ENCODE results near the gene VSX2.

The VSX2 gene

GRCh38 chr14:74308695-74309094, 69.4 kb downstream of the VSX2 start:
- no peak overlapping the region for H3K4me3 ChIP-seq (ENCODE audit: control insufficient read depth, low read depth, low read length)
- no peak for TF ChIP-seq CTCF (IDR thresholded peaks at IDR 0.05; ENCODE audit: control insufficient read depth, insufficient read depth, low read depth, low read length, missing control alignments)
- no peak for DNase-seq (ENCODE audit: low read depth)

- no peak overlapping the region for H3K4me3 ChIP-seq (ENCODE audit: control insufficient read depth, low read depth, low read length)
- no peak for DNase-seq (ENCODE audit: low read depth)
Measured at GRCh38 chr14:74309125-74310022, 70.1 kb downstream of the VSX2 start.

GRCh38 chr14:74312161-74312560, 72.9 kb downstream of the VSX2 start:
- no peak for TF ChIP-seq CTCF (IDR thresholded peaks at IDR 0.05; ENCODE audit: control insufficient read depth, insufficient read depth, low read depth, low read length, missing control alignments)
- no peak overlapping the region for H3K4me3 ChIP-seq (ENCODE audit: control insufficient read depth, low read depth, low read length)
- no peak for DNase-seq (ENCODE audit: low read depth)

More at GRCh38 chr14:74309125-74310022, 70.1 kb downstream of the VSX2 start:
- TF ChIP-seq CTCF (IDR thresholded peaks at IDR 0.05; ENCODE audit: control insufficient read depth, insufficient read depth, low read depth, low read length, missing control alignments), result no peak
